Measurements from ENCODE around the gene VAMP4.

The VAMP4 gene, protein sequence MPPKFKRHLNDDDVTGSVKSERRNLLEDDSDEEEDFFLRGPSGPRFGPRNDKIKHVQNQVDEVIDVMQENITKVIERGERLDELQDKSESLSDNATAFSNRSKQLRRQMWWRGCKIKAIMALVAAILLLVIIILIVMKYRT

GRCh38 chr1:171741872-171742576 is at the start of gene VAMP4:
TSS of gene VAMP4 (minus strand) at chr1:171742065. CDS start at chr1:171738414, 3,651 bp downstream.
- peak; percentile 69 for DNase-seq

DNA sequence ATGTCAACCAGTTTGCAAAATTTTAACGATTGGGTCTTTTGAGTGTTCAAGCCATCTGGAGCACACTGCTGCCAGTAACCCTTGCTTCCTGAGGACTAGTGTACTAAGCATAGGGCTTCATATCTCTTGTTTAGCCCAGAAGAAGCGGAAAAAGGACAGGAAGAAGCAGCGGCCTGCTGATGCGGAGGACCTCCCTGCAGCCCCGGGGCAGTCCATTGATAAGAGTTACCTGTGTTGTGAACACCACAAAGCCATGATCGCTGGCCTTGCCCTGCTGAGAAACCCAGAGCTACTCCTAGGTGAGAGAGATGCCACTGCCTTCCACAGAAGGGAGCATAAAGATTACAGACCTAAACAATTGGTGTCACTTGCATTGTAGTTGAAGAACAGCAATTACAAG is 48.5 kb upstream of the VAMP4 start:
- no peak for DNase-seq

- no peak for DNase-seq
Measured at GRCh38 chr1:171788696-171789095, 46.8 kb upstream of the VAMP4 start.

- DNase-seq, result no peak
Measured at GRCh38 chr1:171787686-171788480, 46.0 kb upstream of the VAMP4 start.

DNA sequence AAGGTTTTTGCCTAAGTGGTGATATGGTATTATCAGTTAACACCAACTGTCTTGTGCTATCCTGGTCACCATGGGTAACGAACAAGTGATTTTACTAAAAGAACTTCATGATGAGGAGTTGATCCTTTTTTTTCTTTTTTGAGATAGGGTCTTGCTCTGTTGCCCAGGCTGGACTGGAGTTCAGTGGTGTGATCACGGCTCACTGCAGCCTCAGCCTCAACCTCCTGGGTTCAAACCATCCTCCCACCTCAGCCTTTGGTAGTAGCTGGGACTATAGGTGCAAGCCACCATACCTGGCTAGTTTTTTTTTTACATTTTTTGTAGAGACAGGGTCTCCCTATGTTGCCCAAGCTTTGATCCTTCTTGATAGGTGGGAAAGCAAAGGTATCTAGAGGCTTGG is 44.7 kb upstream of the VAMP4 start:
- DNase-seq, result no peak

GRCh38 chr1:171785766-171786165 is 43.9 kb upstream of the VAMP4 start:
- no peak for DNase-seq

DNA sequence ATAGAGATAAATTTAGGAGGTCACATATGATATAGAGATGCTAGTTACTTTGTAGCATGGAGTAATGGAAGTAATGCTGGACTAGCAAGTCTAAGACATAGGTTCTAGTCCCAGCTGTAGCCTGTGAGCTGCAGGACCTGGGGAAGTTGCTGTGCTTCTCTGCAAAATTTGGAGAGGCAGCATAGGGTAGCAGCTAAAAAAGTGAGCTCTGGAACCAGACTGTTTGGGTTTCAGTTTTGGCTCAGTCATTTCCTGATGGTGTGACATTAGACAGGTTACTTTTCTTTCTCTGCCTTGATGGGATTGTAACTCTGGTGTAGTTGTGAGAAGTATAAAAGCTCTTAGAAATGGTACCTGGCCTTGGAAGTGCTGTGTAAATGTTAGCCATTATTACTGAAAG is 42.9 kb upstream of the VAMP4 start:
- DNase-seq, result no peak

- DNase-seq, result no peak
Measured at GRCh38 chr1:171783816-171784530, 42.1 kb upstream of the VAMP4 start.

- peak; percentile 98 for DNase-seq
Measured at GRCh38 chr1:171781176-171781875, 39.5 kb upstream of the VAMP4 start, which contains the start of gene METTL13. TSS of gene METTL13 (plus strand) at chr1:171781660. CDS start at chr1:171781968, 308 bp downstream.

- DNase-seq, result no peak
Measured at GRCh38 chr1:171780583-171781175, 38.8 kb upstream of the VAMP4 start.

GRCh38 chr1:171772312-171772711 is 30.4 kb upstream of the VAMP4 start:
- DNase-seq, result no peak

DNA sequence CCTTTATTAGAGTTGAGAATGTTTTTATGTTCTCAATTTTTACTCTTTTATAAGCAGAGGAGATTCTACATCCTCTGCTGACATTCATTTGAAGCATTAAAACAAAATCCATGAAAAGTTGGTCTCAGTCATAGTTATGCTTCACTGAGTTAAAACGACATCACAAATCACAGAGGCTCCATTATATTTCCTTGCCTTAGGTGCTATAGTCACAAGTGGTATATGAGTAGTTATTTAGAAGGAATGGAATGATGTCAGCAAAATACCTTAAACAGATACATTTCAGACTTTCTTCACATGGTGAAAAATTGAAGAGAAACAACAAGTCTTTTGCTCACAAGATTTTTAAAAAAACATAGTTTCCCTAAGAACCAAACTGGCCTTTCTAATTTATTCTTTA is 27.9 kb upstream of the VAMP4 start:
- DNase-seq, result no peak

- DNase-seq, result no peak
Measured at GRCh38 chr1:171769171-171769570, 27.3 kb upstream of the VAMP4 start.

DNA sequence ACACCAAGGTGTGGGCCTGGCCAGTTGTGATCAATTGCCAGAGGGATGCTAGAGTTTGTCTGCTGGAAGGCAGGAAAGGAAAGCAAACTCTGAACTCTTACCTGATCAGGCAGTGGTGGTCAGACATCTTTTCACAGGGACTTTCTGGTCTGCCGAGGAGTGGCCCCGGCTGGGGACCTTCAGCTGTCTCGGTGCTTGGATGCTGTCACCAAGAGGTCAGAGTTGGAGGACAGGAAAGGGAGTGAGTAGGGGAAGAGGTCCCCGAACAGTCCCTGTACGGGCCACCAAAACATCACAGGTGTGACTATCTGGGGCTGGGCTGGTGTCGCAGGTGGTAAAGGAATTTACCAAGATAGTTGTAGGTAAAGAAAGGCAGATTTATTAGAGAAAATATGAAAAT is 21.9 kb upstream of the VAMP4 start:
- no peak for DNase-seq

- no peak for DNase-seq
Measured at GRCh38 chr1:171762143-171762563, 20.3 kb upstream of the VAMP4 start.

GRCh38 chr1:171758011-171758410 is 16.1 kb upstream of the VAMP4 start:
- no peak for DNase-seq

GRCh38 chr1:171756856-171757255 is 15.0 kb upstream of the VAMP4 start:
- DNase-seq, result no peak

DNA sequence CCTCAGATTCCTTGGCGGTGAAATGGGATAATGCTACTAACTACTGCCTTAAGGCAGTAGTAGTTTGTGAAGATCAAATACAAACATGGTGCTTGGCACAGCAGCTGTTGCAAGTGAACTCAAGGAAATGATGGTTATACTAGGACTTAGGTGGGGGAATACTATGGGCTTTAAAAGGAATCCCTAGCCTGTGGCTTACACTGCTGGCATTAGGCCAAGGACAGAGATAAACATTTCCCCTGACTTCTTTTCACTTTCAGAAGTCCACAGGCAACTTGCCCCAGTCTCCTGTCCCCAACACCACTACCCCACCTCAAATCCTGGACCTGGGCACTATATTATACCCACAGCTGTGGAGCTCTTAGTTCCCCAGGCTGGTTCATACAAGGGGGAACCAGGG is 13.1 kb upstream of the VAMP4 start:
- no peak for DNase-seq

DNA sequence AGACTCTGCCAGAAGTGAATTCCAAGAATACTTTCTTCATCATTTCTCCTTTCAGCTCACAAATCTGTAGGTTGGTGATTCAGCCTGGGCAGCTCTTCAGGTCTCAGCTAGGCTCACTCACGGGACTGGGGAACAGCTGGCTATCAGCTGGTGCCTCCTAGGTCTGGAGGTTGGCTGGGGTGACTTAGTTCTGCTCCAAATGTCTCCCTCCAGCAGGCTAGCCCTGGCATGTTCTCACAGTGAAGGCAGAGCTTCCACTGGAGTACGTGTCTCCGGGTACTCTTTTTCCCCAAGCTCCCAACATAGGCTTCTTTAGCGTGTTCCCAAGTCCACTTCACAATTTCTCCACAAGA is 12.5 kb upstream of the VAMP4 start:
- DNase-seq, result no peak

GRCh38 chr1:171753685-171754352 is 12.0 kb upstream of the VAMP4 start:
- no peak for DNase-seq

- no peak for DNase-seq
Measured at GRCh38 chr1:171753182-171753581, 11.3 kb upstream of the VAMP4 start.

GRCh38 chr1:171751221-171751620 is 9.4 kb upstream of the VAMP4 start:
- no peak for DNase-seq
